Measurements from ENCODE around the gene ST3GAL6.

ST3GAL6 gene

DNA sequence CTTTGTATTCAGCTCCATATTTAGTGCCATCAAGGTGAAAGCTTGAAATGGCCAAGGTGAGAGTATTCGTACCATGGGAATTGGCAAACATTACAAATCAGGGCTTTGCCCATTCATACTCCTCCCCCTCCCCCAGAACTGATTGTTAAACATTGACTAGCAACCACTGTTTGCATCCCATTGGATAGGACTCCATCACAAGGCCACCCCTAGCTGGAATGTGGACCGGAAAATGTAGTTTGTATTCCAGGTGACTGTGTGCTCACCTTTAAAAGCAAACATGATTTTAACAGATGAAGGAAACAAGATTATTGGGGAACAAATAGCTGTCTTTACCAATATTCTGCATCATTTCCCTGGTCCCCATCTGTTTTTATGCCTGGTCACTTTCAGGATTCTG lies 14.1 kb downstream of the ST3GAL6 start:
- no peak for DNase-seq (ENCODE audit: low read depth)

DNA sequence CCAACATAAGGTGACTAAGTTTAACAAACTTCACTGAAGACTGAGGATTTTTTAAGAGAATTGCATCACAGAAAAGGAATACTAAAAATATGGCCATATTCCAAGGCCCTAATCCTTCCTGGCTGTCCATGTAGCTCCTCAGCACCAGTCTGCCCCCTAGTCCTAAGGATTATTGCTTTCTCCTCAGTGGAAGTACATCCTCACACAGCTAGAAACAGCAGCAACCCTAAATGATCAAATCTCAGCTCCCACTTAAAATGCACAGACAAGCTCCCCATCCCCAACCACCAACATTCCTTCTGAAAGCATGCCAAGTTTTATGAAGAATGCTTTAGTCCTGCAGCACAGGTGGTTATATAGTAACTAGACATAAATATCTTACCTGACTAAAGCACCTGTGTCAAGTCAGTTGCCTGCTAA lies 14.7 kb downstream of the ST3GAL6 start:
- no peak for DNase-seq (ENCODE audit: low read depth)

DNA sequence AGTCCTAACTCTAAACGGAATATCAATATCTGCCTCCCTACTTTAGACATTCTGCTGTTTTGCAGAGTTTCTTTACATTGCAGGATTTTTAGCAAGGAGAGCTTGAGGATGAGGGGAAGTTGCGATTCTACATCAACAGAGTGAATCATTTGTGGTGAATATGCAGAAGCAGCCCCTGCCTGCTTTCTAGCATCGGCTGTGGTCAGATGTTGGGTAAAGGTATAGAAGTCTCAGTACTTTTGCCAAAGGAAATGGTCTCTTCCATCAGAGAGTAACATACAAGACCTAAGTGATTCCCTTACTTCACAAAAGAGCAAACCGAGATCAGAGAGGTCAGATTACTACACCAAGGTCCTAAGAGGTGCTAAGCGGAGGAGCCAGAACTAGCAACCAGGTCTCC lies 15.2 kb downstream of the ST3GAL6 start:
- no peak for DNase-seq (ENCODE audit: low read depth)

DNA sequence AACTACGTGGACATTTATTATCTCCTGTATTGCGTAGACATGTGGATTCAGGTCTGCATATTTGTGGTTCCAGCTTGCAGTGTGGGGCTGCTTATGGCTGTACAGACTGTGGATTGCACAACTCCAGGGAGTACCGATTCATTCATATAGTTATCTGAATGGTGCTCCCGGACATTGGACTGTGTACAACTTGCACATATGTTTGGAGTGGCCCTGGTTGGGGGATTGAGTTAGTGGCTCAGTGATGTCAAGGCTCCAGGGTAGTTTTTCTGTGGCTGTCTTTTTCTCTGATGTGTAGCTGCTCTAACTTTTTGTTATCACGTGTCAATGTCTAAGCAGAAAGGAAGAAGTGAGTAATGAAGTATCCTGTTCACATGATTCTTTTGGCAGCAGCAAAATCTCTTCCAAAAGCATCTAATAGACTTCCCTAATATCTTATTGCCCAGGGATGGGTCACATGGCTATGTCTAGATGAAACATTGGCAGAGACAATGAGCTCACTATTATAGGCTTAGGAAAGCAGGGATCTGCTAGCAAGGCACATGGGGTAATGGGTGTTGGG lies 15.8 kb downstream of the ST3GAL6 start:
- no peak for DNase-seq (ENCODE audit: low read depth)

DNA sequence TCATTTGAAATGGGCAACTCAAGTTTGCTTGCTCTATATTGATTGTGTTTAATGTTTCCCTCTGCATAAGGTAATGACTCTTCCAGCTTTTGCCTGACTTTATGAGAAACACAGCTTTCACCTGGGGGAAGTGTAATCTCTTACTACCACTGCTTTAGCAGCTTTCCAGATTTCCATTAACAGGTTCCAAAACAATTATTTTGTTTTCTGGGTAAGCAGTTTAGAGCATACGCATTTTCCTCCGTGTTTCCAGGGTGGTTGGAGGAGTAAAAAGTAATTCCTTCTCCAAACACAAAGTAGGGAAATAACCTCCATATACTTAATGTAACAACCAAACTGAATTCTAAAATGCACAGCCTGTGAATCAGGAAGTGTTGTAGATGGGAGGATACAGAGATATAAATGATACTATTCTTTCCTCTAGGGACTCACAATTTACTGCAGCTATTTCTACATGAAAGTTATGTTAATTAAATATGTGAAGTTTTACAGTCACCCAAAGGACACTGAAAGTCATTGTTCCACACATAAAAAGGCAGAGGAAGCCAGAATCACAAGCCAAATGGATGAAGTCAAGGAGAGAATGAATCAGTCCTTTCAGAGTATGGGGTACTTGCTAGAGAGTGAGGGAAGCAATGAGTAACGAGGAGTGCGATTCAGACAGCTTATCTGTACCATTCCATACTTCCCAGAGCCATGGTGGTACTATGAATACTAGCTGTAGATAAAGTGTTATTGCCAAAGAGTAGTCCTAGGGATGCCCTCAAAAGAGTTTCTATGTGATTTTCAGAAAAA lies 16.6 kb downstream of the ST3GAL6 start:
- no peak for DNase-seq (ENCODE audit: low read depth)

DNA sequence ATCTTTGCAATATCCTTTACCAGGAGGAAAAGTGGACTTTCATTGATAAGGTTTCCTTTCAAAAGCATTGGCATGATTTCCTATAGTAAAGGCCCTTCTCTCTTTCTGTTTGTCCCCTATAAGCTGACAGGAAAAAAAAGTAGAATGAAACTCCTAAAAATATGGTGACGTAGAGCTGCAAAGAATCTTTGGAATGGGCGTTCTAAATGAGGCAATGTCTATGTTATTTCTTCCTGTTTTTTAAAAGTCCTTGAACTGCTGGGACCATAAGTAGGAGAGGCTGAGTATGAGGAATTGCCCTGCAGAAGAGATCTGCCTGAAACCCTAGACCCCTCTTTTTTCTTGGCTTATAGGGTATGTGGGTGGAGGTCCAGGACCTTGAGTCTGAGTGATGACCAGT lies 17.2 kb downstream of the ST3GAL6 start:
- no peak for DNase-seq (ENCODE audit: low read depth)

DNA sequence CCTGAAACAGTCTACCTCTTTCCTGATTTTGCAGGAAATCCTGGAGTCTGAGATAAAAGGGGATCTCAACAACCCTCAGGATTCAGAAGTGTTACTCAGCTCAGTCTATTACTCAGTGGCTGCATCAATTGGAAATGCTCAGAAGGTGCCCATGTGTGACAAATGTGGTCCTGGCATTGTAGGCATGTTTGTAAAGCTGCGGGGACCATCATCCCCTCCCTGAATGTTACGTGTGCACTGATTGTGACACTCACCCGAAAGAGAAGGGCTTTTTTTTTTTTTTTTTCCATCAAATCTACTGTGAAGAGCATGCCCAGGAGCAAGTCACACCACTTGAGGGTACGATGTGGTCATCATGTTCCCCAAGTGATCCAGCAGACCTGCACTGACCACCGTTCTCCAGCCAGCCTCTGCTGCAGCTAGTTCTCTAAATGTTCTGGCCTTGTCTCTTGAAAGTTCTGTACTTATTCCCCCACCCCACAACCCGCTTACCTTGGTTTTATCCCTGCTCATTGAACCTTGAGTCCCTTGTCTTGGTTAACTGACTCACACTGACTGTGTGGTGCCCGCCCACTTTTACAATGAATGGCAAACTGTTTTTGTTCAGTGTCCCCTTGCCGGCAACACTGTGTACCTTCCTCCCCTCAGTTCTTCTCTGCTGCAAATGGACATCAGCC lies 19.8 kb downstream of the ST3GAL6 start:
- no peak for DNase-seq (ENCODE audit: low read depth)

DNA sequence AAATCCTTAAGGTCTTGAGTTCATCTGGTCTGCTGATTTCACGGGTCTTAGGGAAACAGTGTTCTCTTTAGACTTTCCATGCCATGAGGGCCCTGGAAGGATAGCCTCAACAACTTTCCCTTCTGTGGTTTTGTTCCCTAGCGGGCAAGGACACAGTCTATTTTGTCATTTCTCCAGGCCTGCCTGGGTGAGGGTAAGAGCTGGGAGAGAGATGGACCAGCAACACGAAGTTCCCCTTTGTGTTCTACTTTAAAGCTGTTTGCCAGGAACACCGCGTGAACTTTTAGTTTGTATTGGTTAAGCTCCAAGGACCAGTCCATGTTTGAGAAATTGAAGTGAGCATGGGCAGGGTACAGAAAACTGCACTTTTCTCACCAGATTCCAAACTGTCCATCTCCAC lies 20.9 kb downstream of the ST3GAL6 start:
- no peak for DNase-seq (ENCODE audit: low read depth)

DNA sequence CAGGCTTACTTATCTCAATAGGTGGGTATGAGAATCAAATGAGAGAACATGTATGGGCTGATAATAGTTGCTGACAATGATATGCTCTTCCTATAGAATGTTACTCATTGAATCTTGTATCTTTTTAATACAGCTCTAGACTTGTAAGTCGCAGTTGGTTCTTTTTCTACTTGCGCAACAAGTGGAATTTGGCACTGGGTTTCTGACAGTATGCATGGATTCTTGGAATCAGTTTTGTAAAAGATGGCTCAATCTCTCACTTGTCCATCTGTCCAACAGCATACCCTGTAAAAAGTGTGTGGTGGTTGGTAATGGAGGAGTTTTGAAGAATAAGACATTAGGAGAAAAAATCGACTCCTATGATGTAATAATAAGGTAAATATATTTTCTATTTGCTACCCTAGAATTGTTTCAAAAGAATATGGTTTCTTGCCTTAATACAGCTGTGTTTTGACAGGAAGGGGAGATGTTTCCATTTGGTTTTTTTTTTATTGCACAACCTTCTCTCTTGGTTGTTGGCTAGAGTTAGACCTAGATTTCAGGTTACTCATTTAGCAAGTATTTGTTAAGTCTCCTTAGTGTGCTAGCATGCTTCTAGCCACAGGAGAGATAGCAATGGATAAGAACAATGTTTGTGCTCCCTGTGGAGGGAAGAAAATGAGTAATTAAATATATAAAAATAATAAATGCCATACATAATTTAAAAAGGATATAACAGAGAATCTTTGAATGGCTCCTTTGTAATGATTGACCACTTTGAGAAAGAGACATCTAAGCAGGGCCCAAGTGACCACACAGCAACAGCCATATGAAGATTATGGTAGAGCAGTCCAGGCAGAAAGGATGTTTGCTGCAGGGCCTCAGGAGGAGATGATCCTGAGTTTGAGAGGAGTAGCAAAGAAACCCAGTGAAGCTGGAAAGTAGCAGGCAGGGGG lies 21.8 kb downstream of the ST3GAL6 start:
- no peak for DNase-seq (ENCODE audit: low read depth)

DNA sequence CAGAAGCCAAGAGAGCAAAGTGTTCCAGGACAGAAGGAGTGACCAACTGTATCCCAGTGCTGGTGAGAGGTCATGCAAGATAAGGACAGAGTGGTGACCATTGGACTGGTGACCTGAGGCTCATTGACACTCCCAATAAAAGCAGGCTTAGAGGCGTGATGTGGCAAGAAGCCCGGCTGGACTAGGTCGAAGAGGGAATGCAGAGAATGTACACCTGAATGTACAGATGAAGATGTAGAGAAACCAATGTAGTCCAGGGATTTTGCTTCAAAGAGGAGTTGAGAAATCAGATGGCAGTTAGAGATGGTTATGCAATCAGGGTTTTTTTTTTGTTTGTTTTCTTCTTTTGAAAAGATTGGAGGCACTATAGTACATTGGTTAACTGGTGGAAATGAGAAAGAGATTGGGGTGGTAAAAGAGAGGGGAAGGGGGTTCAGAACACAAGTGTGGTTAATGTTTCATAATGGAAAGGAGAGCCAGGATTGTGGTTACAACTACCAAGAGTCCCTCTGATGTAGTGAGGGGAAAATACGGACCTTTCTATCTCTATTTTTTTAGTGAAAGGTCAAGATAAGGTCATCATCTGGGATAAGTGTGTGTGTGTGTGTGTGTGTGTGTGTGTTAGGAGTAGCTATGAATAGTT lies 23.3 kb downstream of the ST3GAL6 start:
- DNase-seq (ENCODE audit: low read depth): no peak

DNA sequence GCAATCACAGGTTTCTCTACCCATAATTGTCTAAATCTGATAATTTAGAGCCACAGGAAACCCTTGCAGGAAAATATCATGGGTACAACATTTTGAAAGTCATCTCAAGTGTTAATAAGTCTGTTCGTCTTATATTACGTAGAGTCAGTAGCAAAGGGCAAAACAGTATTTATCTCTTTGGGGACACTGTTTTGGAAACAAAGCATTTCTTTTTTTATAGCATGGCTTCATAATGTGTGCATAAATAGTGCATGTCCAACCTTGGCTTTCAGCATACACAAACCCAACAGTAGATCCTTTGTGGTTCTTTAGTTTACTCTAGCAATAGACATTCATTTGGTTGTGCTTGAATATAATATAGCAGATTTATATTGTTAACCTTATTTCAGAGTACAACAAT lies 24.0 kb downstream of the ST3GAL6 start:
- DNase-seq (ENCODE audit: low read depth): no peak

DNA sequence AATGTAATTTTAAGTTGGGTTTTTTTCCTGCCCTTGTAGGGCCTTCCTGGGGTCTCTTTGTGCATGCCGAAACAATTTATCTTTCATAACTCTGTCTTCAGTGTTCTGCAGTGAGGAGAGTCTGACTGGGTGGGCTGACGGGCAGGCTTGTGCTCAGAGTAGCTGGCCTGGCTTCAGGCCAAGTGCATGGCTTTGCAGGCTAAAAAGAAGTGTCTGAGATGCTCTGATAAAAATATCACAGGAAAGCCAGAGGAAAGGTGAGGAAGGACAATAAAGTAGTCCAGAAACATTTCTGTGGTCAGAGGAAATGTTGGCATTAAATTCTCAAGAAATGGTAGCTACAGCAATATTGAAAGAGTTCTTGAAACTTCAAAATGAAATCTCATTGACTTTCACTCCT lies 25.5 kb downstream of the ST3GAL6 start:
- DNase-seq (ENCODE audit: low read depth): no peak

DNA sequence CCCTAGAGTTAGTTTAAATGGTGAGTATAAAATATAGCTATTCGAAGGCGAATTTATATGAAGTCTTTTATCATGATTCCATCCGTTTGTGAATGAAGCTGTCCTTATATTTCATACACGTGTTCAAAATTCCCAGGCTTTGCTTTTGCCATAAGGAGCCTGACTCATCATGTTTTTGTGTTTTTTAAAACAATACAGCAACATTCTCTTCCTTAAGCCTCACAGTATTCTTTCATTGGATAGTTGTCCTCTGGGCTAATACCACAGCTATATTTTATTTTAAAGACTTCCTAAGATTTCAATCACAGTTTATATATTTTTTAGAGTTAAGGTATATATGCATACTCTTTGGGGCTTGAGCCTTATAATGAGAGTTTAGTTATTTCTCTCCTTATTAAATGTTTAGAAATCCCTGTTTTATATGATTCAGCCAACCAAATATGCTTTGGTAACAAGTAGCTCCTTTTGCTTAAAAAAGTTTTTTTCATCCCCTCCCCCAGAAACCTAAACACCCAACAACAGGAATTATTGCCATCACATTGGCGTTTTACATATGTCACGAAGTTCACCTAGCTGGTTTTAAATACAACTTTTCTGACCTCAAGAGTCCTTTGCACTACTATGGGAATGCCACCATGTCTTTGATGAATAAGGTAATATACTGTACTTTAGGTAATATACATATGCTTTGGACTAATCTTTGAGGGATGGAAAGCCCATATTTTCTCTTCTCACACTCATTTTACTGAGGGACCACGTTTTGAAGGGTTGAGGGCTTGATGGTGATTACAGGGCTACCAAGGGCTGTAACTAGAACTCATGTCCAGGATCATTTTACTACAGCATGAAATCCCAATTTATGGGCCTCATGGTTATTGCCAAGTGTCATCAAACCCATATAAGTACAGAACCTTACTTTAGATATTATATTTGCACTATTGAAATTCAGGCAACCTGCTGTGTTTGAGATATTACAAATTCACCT lies 28.5 kb downstream of the ST3GAL6 start:
- DNase-seq (ENCODE audit: low read depth): no peak

DNA sequence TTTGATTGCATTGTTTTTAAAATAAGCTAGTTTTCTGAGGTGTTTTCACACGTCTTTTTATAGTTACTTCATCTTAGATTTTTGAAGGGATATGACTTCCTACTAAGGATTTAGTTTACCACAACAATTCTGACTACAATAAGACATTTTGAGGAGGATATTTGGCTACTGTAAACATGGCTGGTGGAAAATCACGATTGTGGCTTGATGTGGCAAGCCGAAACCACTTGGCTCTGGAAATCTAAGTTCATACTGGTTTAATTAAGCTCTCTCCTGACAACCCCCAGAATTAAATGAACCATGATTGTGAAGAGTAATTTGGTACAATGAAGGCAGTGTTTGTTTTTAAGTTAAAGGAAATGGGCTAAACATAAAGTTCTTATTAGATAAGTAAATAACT lies 30.8 kb downstream of the ST3GAL6 start:
- DNase-seq (ENCODE audit: low read depth): no peak

DNA sequence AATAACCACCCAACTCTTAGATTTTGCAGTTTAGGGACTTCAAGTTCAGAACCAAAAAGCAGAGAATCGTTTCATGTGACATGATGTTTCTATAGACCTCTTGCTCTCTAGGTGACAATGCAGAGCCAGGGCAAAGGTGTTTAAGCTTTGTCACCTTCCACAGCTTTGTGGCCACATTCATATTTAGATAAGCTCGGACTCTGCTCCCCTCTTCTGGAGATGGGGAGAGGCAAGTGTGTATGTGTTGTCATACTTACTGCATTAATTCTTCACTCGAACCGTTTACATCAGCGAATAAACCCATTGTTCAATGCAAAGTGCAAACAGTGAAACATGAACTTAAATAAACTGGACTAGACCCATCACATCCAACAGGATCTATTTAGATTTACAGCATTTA lies 33.2 kb downstream of the ST3GAL6 start:
- DNase-seq (ENCODE audit: low read depth): no peak

DNA sequence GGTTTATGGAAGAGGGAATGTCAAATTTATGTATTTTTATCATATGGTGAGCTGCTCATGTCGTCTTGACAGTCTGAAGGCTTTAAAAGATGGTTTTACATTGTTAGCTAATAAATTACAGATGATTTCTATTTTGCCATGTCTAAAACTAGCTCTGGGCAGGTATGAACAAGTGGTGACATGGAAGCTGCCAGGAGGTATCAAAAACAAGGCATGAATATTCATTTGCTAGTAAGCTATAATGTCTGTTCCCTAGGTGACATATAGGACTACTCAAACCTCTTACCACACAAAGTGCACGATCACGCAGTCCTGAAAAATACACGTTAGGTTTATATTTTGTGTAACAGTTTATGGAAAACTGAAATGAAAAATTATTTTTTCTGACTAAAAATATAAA lies 34.8 kb downstream of the ST3GAL6 start:
- DNase-seq (ENCODE audit: low read depth): no peak

DNA sequence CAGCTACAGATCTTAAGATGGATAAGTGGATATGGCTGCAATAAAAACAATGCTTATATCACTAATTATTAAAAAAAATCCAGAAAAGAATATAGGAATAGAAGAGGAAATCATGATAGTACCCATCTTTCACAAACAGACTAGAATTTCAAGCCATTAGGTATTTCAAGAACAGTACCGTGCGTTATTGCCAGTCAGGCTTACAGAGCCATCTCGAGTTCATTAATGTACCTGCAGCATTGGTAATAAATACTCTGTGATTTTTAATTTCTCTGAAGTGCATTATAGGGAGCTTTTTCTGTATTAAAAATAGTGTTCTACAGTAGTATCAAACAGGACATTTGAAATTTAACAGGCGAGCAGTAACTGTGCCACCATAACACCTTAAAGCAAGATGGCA lies 35.7 kb downstream of the ST3GAL6 start:
- no peak for DNase-seq (ENCODE audit: low read depth)

DNA sequence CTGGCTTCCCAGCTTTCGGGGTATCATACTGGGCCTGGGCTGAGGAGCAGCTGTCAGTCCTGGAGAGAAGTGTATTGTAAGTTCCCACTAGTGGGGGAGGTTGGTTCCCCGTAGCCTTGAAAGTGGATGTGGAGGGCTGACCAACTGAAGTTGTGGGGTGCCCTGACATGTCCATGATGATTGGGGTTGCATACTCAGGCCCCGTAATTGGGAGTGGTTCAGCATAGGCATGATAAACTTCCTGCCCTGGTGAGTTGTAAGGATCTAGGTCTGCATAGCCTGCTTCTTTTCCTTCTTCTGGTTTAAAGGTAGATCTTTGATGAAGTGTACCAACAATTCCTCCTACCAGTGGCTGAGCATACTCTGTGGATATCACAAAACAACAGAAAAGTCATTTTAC lies 36.3 kb downstream of the ST3GAL6 start:
- DNase-seq (ENCODE audit: low read depth): no peak

DNA sequence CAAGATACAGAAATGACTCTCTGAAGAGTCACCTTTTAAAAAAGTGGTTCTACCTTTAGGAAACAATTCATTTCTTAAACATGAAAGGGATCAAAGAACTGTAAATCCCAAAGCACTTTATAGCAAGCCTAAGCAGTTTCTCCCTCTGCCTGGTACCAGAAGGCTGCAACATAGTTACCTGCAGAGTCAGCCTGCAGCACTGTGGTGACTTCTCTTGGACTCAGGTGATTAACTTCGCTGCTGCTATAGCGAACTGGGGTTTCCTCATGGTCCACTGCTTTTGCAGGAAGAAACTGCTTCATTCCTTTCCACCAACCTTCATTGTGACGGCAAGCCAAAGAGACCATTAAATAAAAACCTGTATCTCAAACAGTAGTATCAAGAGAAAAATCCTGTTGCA lies 37.3 kb downstream of the ST3GAL6 start:
- DNase-seq (ENCODE audit: low read depth): no peak

DNA sequence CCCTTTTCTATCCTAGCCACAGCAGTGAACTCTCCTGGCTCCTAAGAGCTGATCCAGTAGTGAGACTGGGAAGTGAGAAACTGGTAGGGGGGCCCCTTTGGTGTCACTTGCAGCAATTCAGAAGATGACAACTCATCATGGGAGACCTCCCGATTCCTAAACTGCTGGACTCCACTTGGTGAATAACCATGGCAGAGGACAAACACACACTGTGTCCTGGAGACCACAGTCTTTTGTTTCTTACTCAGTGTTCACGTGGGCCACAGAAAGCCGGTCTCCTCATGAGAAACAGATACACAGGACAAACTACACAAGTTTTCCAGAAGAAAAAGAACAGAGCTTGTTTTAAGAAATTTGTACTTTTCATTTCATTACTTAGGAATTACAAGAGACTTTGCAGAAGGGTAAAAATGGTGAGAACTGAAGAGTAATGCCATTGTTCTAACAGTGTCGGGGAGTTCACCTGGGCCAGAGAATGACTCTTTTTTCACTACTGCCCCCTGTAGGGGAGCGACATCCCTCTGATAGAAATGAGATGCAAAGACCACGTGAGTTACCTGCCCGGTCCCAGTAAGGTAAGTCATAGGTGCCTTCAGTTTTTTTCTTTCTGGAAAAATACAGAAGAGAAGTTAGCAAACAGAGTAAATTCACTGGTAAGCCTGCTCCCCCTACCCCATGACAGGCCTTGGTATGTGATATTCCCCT lies 38.1 kb downstream of the ST3GAL6 start:
- no peak for DNase-seq (ENCODE audit: low read depth)
